ENCODE results near the gene LRMDA. TPM values are rescaled to one million over a fixed set of nuclear protein-coding genes. Genes with fewer than 3 reads are reported as not detected.

Gene LRMDA
- total and polyA plus RNA-seq, 2 of the 13 experiments (the other 11 are each of a cell fraction or from before 2014, with no cell fraction given), result 13.4 to 22.0 TPM

- H4K20me1 ChIP-seq (ENCODE audit: insufficient read depth, low read length), result no peaks in the 10 kb centered on the region
- ChIA-PET POLR2A (no interaction called here), CTCF (ENCODE audit: low intra/inter-chr PET ratio, low total read pairs) (no interaction called here)
- H2AFZ ChIP-seq (ENCODE audit: low read length), result no peak overlapping the region
- no peaks in the 10 kb centered on the region for H3K4me1 ChIP-seq (ENCODE audit: insufficient read depth, low read length)
- no peaks in the 10 kb centered on the region for H3K36me3 ChIP-seq (replicated peaks in 1 of 2; ENCODE audit: control insufficient read depth in 1 of 2, insufficient read depth in 2 of 2, low read length in 2 of 2)
- H3K9ac ChIP-seq (ENCODE audit: insufficient read depth, low read depth, low read length), result no peak overlapping the region
- no peaks in the 10 kb centered on the region for H3K79me2 ChIP-seq (ENCODE audit: insufficient read depth, low read length)
- intact Hi-C loops (cut with micrococcal nuclease; ENCODE audit: unreplicated experiment), result no loop called here
- no TSS peak for BruUV-seq (replicated peaks)
- H3K4me2 ChIP-seq (ENCODE audit: low read depth, low read length), result no peak overlapping the region
- no peak for DNase-seq (ENCODE audit: low spot score)
- no peaks in the 10 kb centered on the region for H3K27me3 ChIP-seq (ENCODE audit: control insufficient read depth in 1 of 2, insufficient read depth in 2 of 2, low read length in 2 of 2)
- 89% methylated on average over 6 of the region's 9 CpGs for WGBS (ENCODE audit: low lambda C conversion rate)
- no peak overlapping the region for H3K4me3 ChIP-seq (replicated peaks in 1 of 3; ENCODE audit: insufficient read depth in 1 of 3, low read depth in 2 of 3, low read length in 3 of 3)
- no peak overlapping the region for H3K27ac ChIP-seq (ENCODE audit: extremely low read length, insufficient read depth, low read length)
- no peak for ATAC-seq
- H3K9me3 ChIP-seq (ENCODE audit: low read length), result no peaks in the 10 kb centered on the region
- no peak for FAIRE-seq
- in situ Hi-C loops (cut with HindIII; ENCODE audit: extremely low pct_ligation_motif_present, low pct_unique_long_range_greater_than_20kb), result no loop called here
- TF ChIP-seq ZFP82 (CRISPR knock-in tag; IDR thresholded peaks at IDR 0.05; ENCODE audit: borderline replicate concordance) (no peak), TFDP2 (CRISPR knock-in tag; IDR thresholded peaks at IDR 0.05) (no peak), ZNF207 (IDR thresholded peaks at IDR 0.05; ENCODE audit: borderline replicate concordance) (no peak), MXI1 (IDR thresholded peaks at IDR 0.05; ENCODE audit: borderline replicate concordance, low read depth, low read length) (no peak), PRDM10 (CRISPR knock-in tag; IDR thresholded peaks at IDR 0.05; ENCODE audit: low read depth) (no peak), ZNF773 (CRISPR knock-in tag; IDR thresholded peaks at IDR 0.05; ENCODE audit: borderline replicate concordance) (no peak), RXRA (CRISPR knock-in tag; IDR thresholded peaks at IDR 0.05) (no peak), ZNF562 (CRISPR knock-in tag; IDR thresholded peaks at IDR 0.05; ENCODE audit: borderline replicate concordance) (no peak), ZNF292 (CRISPR knock-in tag; IDR thresholded peaks at IDR 0.05; ENCODE audit: borderline replicate concordance, low read depth) (no peak), RFX1 (IDR thresholded peaks at IDR 0.05) (no peak), ZNF83 (CRISPR knock-in tag; IDR thresholded peaks at IDR 0.05; ENCODE audit: borderline replicate concordance) (no peak), ZNF589 (CRISPR knock-in tag; conservative IDR thresholded peaks at IDR 0.05) (no peak), KLF9 (CRISPR knock-in tag; IDR thresholded peaks at IDR 0.05; ENCODE audit: low read depth) (no peak), AGO1 (IDR thresholded peaks at IDR 0.05; ENCODE audit: low read depth, low read length, poor library complexity, severe bottlenecking) (no peak), PAWR (CRISPR knock-in tag; IDR thresholded peaks at IDR 0.05; ENCODE audit: borderline replicate concordance) (no peak), HNF4G (IDR thresholded peaks at IDR 0.05; ENCODE audit: borderline replicate concordance, low read depth, low read length) (no peak), HNF4G (CRISPR knock-in tag; IDR thresholded peaks at IDR 0.05; ENCODE audit: borderline replicate concordance, low read depth) (no peak), ZNF329 (CRISPR knock-in tag; IDR thresholded peaks at IDR 0.05; ENCODE audit: low read depth) (no peak), ZNF503 (CRISPR knock-in tag; IDR thresholded peaks at IDR 0.05) (no peak)
Measured at GRCh38 chr10:76175533-76176165, 744.2 kb downstream of the LRMDA start.

Measured in HepG2 (cell line).